GM12892 (cell line): ENCODE results near the gene EPHA10.

ENCODE experiments used
- POLR2A ChIP-seq: IDR thresholded peaks from 2 replicates; pipeline ENCODE4 v1.6.1; 2011; ENCODE audit warnings: low read depth, low read length, control low read depth
- TAF1 ChIP-seq: IDR thresholded peaks from 2 replicates; pipeline ENCODE4 v1.6.1; 2011; ENCODE audit warnings: low read depth, mild to moderate bottlenecking, control low read depth, low read length, borderline replicate concordance

DNA sequence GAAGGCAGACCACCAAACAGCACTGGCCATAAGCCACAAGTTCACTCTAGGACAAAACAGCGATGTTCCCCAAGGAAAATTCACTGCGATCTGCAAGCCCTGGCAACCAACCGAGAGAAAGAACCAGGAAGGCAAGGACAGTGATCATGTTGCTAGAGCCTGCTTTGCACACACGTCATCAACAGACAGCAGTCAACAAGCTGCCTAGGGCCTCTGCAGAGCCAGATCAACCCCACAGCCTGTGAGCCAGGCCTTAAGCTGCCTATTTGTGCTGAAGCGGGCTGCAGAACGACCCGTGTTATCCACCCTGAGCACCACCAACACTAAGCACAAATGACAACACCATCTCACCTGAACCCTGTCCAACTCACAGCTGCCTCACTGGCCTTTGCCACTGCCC, 49.3 kb upstream of the EPHA10 start:
- TF ChIP-seq POLR2A, result no peak
- TF ChIP-seq TAF1, result no peak
